AG09309 (cell line): ENCODE results near the gene SERPINA12.

Experiments used
- DNase-seq: peaks from one replicate; pipeline ENCODE4 v3.0.0-alpha.2; 2010; ENCODE audit warnings: low read depth
- H3K4me3 ChIP-seq: 2 replicates; pipeline ENCODE4 v1.5.1; 2011; ENCODE audit warnings: mild to moderate bottlenecking, low read depth, low read length, moderate library complexity; ENCODE audit not compliant: control insufficient read depth
- TF ChIP-seq, protein P1 (sequence below): IDR thresholded peaks from 2 replicates; pipeline ENCODE4 v1.5.1; 2011; ENCODE audit warnings: mild to moderate bottlenecking, low read depth, low read length, inconsistent platforms; ENCODE audit not compliant: insufficient read depth, control insufficient read depth; ENCODE audit errors: missing control alignments

Gene SERPINA12, protein sequence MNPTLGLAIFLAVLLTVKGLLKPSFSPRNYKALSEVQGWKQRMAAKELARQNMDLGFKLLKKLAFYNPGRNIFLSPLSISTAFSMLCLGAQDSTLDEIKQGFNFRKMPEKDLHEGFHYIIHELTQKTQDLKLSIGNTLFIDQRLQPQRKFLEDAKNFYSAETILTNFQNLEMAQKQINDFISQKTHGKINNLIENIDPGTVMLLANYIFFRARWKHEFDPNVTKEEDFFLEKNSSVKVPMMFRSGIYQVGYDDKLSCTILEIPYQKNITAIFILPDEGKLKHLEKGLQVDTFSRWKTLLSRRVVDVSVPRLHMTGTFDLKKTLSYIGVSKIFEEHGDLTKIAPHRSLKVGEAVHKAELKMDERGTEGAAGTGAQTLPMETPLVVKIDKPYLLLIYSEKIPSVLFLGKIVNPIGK

DNA sequence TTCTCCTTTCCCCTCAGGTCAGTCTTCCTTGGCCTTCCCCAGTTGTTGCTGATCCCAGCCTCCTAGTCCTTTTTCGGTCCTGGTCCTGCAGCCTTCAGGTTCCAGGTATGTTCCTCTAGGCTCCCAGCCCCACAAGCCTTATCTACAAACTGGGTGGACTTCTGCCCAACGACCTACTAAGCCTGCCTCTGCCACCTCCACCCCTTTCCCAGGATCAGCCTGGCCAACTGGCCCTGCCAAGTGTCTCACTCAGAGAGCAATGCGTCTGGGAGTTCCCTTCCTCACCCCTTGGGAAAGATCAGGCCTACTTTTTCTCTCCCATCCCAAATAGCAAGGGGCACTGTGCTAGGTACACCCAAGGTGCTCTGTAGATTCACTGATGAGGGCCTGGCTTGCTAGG is at the start of gene SERPINA12:
TSS of gene SERPINA12 (minus strand) at position 114 of the 400 bp plus-strand sequence. CDS start 11,072 bp downstream, outside the sequence.
- no peak within 1 kb of the TSS for H3K4me3 ChIP-seq
- TF ChIP-seq, protein P1, sequence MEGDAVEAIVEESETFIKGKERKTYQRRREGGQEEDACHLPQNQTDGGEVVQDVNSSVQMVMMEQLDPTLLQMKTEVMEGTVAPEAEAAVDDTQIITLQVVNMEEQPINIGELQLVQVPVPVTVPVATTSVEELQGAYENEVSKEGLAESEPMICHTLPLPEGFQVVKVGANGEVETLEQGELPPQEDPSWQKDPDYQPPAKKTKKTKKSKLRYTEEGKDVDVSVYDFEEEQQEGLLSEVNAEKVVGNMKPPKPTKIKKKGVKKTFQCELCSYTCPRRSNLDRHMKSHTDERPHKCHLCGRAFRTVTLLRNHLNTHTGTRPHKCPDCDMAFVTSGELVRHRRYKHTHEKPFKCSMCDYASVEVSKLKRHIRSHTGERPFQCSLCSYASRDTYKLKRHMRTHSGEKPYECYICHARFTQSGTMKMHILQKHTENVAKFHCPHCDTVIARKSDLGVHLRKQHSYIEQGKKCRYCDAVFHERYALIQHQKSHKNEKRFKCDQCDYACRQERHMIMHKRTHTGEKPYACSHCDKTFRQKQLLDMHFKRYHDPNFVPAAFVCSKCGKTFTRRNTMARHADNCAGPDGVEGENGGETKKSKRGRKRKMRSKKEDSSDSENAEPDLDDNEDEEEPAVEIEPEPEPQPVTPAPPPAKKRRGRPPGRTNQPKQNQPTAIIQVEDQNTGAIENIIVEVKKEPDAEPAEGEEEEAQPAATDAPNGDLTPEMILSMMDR, result no peak
- no peak for DNase-seq

DNA sequence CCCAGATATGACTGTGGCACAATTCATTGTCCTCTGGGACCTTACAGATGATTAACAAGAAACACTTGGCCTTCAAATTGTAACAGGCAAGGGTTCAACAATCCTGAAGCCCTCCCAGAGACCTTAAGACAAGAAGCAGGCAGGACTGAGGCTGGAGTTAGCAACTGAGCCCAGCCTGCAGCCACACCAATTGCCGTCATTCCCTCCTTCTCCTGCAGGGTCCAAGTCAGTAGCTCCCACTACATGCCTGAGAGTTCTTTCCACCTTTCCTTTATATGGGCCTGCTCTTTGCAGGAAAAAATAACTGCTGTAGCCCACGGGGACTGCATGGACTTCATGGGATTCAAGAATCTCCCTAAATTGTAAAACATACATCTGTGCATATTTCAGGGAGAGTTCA is 49.6 kb upstream of the SERPINA12 start:
- H3K4me3 ChIP-seq, result no peak overlapping the region
- DNase-seq, result no peak
- TF ChIP-seq, protein P1, result no peak

DNA sequence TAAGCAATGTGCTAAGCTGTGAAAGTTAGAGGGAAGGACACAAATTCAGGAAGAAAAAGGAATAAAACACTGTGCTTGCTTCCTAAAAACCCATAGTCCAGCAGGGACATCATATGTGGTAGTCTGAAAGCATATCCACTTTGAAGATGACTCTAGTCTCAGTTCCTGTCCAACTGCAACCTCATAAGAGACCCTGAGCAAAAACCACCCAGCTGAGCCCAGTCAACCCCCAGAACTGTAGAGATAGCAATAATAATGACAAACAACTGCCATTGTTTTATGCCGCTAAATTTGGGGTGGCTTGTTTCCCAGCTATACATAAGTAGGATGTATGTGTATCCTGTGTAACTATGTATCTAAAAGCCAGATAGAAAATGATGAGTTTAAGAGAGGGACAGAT is 48.1 kb upstream of the SERPINA12 start:
- TF ChIP-seq, protein P1, result no peak
- H3K4me3 ChIP-seq, result no peak overlapping the region
- DNase-seq, result no peak

DNA sequence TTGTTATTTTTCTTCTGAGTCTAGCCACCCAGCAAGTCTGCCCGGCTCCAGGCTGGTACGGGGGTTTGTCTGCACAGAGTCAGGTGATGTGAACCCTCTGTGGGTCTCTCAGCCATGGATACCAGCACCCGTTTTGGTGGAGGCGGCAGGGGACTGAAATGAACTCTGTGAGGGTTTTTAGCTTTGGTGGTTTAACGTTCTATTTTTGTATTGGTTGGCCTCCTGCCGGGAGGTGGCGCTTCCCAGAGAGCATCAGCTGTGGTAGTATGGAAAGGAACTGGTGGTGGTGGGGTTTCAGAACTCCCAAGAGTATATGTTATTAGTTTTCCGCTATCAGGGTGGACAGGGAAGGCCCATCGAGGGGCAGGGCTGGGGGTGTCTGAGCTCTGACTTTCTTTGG is 46.7 kb upstream of the SERPINA12 start:
- TF ChIP-seq, protein P1, result no peak
- no peak for DNase-seq
- H3K4me3 ChIP-seq, result no peak overlapping the region

DNA sequence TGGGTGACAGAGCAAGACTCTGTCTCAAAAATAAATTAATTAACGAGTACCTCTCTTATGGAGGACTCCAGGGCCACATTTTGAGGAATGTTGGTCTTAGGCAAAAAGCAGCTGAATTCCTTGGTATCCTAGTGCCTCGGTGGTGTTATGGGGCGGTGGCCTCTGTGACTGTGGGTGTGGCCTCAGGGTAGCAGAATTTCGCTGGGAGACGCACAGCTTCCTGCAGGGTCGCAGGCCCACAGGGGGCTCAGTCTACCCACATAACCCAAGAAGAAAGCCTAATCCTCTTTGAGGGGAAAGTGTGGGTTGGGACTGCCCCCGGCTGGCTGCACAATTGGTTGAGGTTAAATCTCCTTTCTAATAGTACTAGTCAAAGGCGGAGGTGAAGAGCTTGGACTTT is 40.8 kb upstream of the SERPINA12 start:
- TF ChIP-seq, protein P1, result no peak
- no peak for DNase-seq
- H3K4me3 ChIP-seq, result no peak overlapping the region

DNA sequence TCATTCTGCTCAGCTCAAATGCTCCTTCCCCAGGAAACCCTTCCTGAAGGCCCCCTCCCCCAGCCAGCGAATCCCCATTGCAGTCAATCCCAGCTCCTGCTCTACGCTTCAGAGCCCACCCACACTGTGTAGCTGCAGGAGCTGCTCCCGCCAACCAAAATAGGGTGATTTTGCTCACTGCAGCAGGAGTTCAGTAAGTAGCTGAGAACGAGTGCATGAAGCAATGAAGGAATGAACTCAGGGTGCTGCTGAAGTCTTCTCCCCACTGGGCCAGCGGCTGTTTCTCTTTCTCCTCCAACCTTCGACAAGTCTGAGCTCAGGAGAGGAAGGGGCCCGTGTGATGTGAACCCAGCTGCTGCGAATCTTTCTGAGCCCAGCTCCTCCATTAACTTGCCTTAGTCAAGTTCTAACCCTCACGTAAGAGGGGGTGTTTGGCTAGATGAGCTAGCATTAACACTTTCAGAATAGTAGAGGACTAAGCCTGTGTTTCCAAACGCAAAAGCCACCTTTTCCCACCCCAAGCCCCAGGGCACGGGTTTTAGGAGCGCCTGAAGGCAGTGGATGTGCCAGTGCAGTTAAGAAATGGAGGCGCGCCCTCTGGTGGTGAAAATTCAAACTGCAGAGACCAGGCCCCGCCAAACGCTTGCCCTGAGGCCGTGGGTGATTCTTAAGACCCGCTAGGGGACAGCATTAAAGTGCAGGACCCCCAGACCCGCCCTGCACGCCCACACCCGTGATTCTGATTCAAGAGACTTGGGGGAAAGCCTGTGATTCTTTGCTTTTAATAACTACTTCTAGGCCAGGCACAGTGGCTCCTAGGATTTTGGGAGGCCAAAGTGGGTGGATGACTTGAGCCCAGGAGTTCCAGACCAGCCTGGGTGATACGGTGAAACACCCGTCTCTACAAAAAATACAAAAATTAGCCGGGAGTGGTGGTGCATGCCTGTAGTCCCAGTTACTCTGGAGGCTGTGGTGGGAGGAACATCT is 40.0 kb upstream of the SERPINA12 start:
- TF ChIP-seq, protein P1, result peak; percentile 92
- H3K4me3 ChIP-seq, result no peak overlapping the region
- no peak for DNase-seq
